Transverse colon (tissue), 4 donors: ENCODE measurements around the gene DGKG.

Source experiments
- EP300 ChIP-seq: sonication (generic); formaldehyde crosslinking; IDR thresholded peaks from one replicate; pipeline ENCODE4 v1.6.1; 2017; ENCODE audit warnings: antibody characterized with exemption, low read depth
- POLR2A ChIP-seq: fragments of 450-650 bp; IDR thresholded peaks from one replicate; pipeline ENCODE4 v1.6.1; 2016; ENCODE audit warnings: antibody characterized with exemption, mild to moderate bottlenecking, moderate library complexity
- POLR2AphosphoS5 ChIP-seq, 3 donors: sonication (generic); formaldehyde crosslinking; IDR thresholded peaks; one replicate each; pipeline ENCODE4 v1.6.1; 2016; ENCODE audit warnings: antibody characterized with exemption in 3 of 3
- TF ChIP-seq, protein P1 (sequence below), 5 experiments: fragments of 200-600 bp in 3 of 5; fragments of 450-650 bp in 2 of 5; sonication (generic) in 3 of 5; IDR thresholded peaks; 1 replicate in 2 of 5; 2 replicates in 3 of 5; pipeline ENCODE4 v1.5.1; 2016 to 2017; ENCODE audit warnings: antibody characterized with exemption in 5 of 5, inconsistent platforms in 3 of 5, mild to moderate bottlenecking in 2 of 5, moderate library complexity in 1 of 5

DNA sequence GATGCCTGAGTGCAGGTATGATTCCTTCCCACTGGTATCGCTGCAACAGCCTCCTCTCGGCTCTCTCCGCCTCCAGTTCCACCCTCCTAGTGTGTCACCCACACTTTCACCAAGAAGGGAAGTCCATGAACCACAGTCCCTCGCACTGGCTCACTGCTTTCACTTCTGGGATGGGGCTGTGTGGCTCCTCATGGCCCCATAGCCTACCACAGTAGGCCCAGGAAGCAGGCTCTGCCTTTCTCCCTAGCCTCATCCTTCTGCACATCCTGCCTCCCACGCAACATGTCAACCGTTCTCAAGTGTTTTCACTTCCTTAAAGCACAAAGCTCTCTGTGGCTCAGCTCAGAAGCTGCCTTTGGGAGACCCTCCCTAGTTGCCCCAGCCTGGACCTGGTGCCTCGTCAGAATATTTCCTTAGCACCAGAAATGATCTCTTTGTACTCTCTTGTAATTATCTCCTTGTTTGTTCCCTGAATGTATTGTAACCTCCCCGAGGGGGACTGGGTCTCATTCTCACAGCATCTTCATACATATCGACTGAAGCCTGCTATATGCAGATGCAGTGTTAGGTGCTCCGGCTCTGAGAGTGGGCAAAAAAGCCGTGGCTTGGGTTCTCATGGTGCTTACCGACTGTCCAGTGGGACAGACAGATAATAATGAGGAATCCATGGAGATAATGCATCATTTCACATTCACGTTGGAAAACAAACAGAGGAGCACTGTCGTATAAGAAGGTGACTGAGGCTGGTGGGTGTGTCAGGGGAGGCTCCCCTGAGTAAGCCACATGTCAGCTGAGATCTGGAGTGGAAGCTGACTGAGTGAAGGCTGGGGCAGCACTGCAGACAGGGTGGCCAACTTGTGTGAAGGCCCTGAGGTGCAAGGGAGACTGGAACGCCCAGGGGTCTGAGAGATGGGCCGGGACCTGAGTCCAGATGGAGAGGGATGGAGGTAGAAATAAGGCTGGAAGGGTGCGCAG lies 107.1 kb downstream of the DGKG start:
- TF ChIP-seq, protein P1, sequence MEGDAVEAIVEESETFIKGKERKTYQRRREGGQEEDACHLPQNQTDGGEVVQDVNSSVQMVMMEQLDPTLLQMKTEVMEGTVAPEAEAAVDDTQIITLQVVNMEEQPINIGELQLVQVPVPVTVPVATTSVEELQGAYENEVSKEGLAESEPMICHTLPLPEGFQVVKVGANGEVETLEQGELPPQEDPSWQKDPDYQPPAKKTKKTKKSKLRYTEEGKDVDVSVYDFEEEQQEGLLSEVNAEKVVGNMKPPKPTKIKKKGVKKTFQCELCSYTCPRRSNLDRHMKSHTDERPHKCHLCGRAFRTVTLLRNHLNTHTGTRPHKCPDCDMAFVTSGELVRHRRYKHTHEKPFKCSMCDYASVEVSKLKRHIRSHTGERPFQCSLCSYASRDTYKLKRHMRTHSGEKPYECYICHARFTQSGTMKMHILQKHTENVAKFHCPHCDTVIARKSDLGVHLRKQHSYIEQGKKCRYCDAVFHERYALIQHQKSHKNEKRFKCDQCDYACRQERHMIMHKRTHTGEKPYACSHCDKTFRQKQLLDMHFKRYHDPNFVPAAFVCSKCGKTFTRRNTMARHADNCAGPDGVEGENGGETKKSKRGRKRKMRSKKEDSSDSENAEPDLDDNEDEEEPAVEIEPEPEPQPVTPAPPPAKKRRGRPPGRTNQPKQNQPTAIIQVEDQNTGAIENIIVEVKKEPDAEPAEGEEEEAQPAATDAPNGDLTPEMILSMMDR (IDR thresholded peaks at IDR 0.05), result no peak
- TF ChIP-seq POLR2AphosphoS5 (IDR thresholded peaks at IDR 0.05) (no peak), EP300 (no peak), POLR2A (no peak)
